Cardiac fibroblast (primary cell): ENCODE data around the gene OSBPL6.

ENCODE experiments used
- DNase-seq, 2 donors: peaks; one replicate each; pipeline versions ENCODE4 v3.0.0 to v3.0.0-alpha.2; 2010; ENCODE audit warnings: low read depth in 2 of 2
- H3K4me3 ChIP-seq, 2 donors: replicated peaks in 1 of 2; 1 replicate in 1 of 2; 2 replicates in 1 of 2; pipeline ENCODE4 v1.5.1; 2011; ENCODE audit warnings: low read depth in 2 of 2, low read length in 2 of 2, mild to moderate bottlenecking in 2 of 2, moderate library complexity in 1 of 2
- TF ChIP-seq, protein P1 (sequence below): IDR thresholded peaks from one replicate; pipeline ENCODE4 v1.5.1; 2011; ENCODE audit warnings: low read depth, mild to moderate bottlenecking, low read length, inconsistent platforms

OSBPL6 gene

DNA sequence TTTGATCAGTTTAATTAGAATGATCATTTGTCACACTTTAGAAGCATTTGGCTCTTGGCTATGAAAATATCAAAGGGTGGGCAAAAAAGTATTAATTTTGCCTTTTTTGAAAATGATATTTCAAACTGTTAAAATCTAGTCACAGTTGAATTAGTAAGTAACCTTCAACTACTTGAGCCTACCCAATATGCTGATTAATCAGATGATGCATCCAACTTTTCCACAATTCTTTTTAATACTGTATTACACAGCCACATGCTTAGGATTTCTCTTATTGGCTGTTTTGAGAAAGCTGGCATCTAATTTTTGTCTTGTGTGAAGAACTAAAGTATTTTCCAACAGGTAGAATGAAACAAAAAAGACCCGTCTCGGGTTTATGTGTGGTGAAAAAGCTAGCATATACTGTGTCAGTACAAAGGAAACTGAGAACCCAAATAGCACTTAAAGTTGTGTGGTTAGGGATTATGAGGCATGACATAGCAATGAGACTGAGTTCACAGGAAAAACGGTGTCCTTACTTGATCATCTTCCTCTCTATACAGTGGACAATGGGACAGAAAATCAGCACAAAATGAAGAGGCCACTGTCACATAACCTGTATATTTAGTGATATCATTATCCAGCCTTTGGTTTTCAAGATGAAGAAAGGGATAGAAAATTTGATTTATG lies 11.7 kb downstream of the OSBPL6 start:
- peak in 1 of 2 donors; percentile 63 for DNase-seq
- TF ChIP-seq, protein P1, sequence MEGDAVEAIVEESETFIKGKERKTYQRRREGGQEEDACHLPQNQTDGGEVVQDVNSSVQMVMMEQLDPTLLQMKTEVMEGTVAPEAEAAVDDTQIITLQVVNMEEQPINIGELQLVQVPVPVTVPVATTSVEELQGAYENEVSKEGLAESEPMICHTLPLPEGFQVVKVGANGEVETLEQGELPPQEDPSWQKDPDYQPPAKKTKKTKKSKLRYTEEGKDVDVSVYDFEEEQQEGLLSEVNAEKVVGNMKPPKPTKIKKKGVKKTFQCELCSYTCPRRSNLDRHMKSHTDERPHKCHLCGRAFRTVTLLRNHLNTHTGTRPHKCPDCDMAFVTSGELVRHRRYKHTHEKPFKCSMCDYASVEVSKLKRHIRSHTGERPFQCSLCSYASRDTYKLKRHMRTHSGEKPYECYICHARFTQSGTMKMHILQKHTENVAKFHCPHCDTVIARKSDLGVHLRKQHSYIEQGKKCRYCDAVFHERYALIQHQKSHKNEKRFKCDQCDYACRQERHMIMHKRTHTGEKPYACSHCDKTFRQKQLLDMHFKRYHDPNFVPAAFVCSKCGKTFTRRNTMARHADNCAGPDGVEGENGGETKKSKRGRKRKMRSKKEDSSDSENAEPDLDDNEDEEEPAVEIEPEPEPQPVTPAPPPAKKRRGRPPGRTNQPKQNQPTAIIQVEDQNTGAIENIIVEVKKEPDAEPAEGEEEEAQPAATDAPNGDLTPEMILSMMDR: no peak
- H3K4me3 ChIP-seq: no peak overlapping the region

DNA sequence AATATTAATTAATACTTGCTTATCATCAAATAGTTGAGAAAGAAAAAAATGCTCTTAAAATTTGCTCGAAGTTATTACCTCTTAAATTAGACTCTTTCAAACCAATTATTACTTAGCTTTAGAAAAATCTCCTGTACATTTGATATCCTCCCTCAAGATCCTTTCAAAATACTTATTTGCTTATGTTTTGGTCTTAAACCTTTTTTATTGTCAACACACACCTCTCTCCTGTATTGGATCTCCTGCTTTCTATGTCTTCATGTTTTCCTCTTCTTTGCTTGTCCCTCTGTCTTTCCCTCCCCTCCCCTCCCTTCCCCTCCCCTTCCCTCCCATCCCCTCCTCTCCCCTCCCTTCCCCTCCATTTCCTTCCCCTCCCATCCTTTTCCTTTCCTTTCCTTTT lies 14.0 kb downstream of the OSBPL6 start:
- no peak for DNase-seq
- no peak overlapping the region for H3K4me3 ChIP-seq
- TF ChIP-seq, protein P1: no peak

DNA sequence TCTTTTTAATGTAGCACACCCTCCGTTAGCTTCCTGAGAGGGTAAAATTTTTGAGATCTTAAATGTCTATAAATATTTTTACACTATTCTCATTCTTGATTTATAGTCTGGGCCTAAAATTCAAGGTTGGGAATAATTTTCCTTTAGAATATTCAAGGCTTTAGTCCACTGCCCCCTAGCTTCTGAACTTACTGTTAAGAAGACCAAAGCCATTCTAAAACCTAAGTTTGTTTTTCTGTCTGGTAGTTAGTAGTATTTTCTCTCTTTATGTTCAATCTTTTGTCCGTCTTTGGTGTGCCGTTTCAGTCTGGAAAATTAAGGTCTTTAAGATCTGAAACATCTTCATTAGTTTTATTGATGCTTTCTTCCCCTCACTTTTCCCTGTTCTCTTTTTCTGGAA lies 14.5 kb downstream of the OSBPL6 start:
- no peak overlapping the region for H3K4me3 ChIP-seq
- peak; percentile 28 to 41 for DNase-seq
- TF ChIP-seq, protein P1: peak; percentile 38

DNA sequence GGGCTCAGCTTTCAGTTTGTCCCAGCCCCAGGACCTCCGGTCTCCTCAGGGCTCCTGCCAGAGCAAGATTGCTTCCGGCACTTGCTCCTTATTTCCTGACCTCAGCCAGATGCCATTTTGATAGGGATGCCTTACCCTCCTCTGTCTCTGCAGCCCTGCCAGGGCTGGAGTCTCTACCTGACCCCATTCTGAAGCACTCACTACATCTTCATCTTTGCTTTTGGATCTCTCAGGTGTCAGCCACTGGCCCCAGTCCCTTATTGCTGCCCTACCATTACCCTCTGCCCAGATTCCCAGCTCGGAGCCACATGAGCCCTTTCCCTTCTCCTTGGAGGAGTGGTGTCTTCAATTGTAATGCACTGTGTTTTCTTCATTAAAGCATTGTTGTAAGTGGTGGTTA lies 17.1 kb downstream of the OSBPL6 start:
- no peak for DNase-seq
- no peak overlapping the region for H3K4me3 ChIP-seq
- TF ChIP-seq, protein P1: no peak

DNA sequence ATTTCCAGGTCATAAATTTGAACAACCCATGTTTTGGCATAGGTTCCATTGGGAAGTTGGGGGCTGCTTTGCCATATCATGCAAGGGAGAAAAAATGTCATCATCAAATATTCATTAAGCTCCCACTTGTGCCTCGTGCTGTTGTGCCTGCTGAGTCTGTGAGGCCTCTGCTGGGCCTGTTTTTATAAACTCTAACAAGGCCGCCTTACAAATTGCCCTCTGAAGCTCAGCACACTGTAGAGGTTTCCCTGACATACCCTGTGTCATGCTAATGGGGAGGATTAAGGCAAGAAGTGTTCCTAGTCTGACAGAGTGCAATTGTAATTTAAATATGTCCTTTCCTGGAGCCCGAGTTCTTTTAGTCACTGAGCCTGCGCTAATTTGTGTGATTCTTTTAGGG lies 17.6 kb downstream of the OSBPL6 start:
- DNase-seq: no peak
- TF ChIP-seq, protein P1: no peak
- H3K4me3 ChIP-seq: no peak overlapping the region

DNA sequence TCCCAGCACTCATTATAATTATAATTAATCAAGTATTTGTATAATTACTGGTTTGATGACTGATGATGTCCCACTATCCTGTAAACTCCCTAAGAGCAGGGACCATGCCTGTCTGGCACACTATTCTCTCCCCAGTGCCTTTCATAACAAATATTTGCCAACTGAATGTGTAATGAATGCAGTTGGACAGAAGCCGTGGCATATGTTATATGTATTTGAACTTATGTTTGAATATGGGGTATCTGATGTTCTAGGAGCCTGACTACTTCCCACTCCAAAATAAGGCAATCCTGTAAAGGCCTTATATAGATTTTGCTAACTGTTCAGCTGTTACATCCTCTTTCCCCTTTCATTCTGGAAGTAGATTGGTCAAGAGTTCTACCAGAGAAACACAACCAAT lies 19.7 kb downstream of the OSBPL6 start:
- no peak overlapping the region for H3K4me3 ChIP-seq
- TF ChIP-seq, protein P1: no peak
- no peak for DNase-seq

DNA sequence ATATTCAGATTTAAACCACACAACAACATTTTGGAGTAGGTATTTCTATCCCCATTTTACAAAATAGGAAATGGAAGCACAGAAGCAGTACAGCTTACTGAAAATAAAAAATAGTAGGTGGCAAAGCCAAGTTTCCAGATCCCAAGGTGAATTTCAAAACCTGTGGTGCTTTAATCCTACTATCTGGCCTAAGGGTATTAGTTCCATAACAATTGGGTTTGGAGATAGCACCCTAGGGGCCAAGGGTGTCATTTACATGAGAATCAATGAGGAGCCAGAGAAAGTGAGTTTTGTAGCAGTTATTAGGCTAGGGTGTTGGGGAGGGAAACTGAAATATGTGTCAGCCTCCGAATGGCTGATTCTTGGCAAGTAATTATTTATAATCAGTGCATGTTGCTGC lies 24.9 kb downstream of the OSBPL6 start:
- no peak overlapping the region for H3K4me3 ChIP-seq
- TF ChIP-seq, protein P1: no peak

More for the DNA sequence above, 24.9 kb downstream of the OSBPL6 start:
- no peak for DNase-seq
